Breast epithelium (tissue), 3 donors: ENCODE results near the gene SLC32A1.

Source experiments
- CTCF ChIP-seq, 3 donors: fragments of 450-650 bp; IDR thresholded peaks; one replicate each; pipeline ENCODE4 v1.5.1; 2016 to 2017; ENCODE audit warnings: antibody characterized with exemption in 3 of 3, mild to moderate bottlenecking in 3 of 3, moderate library complexity in 3 of 3
- POLR2A ChIP-seq: fragments of 450-650 bp; IDR thresholded peaks from one replicate; pipeline ENCODE4 v1.6.1; 2016; ENCODE audit warnings: antibody characterized with exemption, mild to moderate bottlenecking, moderate library complexity
- POLR2AphosphoS5 ChIP-seq, 3 donors: sonication (generic); formaldehyde crosslinking; IDR thresholded peaks; one replicate each; pipeline ENCODE4 v1.6.1; 2017; ENCODE audit warnings: antibody characterized with exemption in 3 of 3

- TF ChIP-seq POLR2AphosphoS5 (IDR thresholded peaks at IDR 0.05) = no peak
- TF ChIP-seq CTCF (IDR thresholded peaks at IDR 0.05) = no peak
- no peak for TF ChIP-seq POLR2A
Measured at GRCh38 chr20:38724626-38725147, 401 bp downstream of the SLC32A1 start.
